CD4-positive, alpha-beta memory T cell (primary cell): ENCODE data around the gene NSUN6. TPM values are rescaled to one million over a fixed set of nuclear protein-coding genes. Genes with fewer than 3 reads are reported as not detected.
A peak's percentile ranks its signal among the peaks of the same experiment; 100 is the strongest.

Source experiments
- CTCF ChIA-PET: fragments of 350-600 bp; sonication (Branson Sonifier 250); formaldehyde crosslinking; loops from one replicate; lab custom pipeline; 2021; ENCODE audit warnings: inconsistent platforms; ENCODE audit not compliant: partially characterized antibody; lab: Charles Lee
- POLR2A ChIA-PET: fragments of 350-600 bp; sonication (Branson Sonifier 250); formaldehyde crosslinking; loops from one replicate; lab custom pipeline; 2021; ENCODE audit not compliant: partially characterized antibody; lab: Charles Lee
- DNase-seq, 5 donors: peaks; one replicate each; pipeline versions ENCODE4 v3.0.0 to v3.0.0-alpha.2; 2020 to 2022; ENCODE audit warnings: mixed read lengths in 1 of 5
- H3K27ac ChIP-seq: one replicate; pipeline ENCODE4 v1.7.0; 2013; ENCODE audit warnings: low read depth, low read length
- H3K27me3 ChIP-seq: 2 replicates; pipeline ENCODE4 v1.7.0; 2013; ENCODE audit warnings: mild to moderate bottlenecking, low read length, moderate library complexity; ENCODE audit not compliant: insufficient read depth
- H3K36me3 ChIP-seq: 2 replicates; pipeline ENCODE4 v1.7.0; 2013; ENCODE audit warnings: mild to moderate bottlenecking, low read length, moderate library complexity; ENCODE audit not compliant: insufficient read depth
- H3K4me1 ChIP-seq: 2 replicates; pipeline ENCODE4 v1.7.0; 2013; ENCODE audit warnings: mild to moderate bottlenecking, low read length, moderate library complexity; ENCODE audit not compliant: insufficient read depth
- H3K4me3 ChIP-seq, 2 donors: one replicate each; pipeline ENCODE4 v1.7.0; 2013; ENCODE audit warnings: low read length in 2 of 2, mild to moderate bottlenecking in 1 of 2
- H3K9me3 ChIP-seq, 2 donors: one replicate each; pipeline ENCODE4 v1.7.0; 2013; ENCODE audit warnings: low read length in 2 of 2, control low read depth in 1 of 2; ENCODE audit not compliant: control insufficient read depth in 1 of 2
- H3K27ac Mint-ChIP-seq, 7 donors: one replicate each; pipeline ENCODE4 v1.8.0; 2020 to 2021; ENCODE audit warnings: mixed read lengths in 7 of 7, mild to moderate bottlenecking in 6 of 7, inconsistent platforms in 3 of 7, moderate library complexity in 3 of 7
- H3K27me3 Mint-ChIP-seq, 2 donors: one replicate each; pipeline ENCODE4 v1.8.0; 2020 to 2021; ENCODE audit warnings: mixed read lengths in 2 of 2
- H3K36me3 Mint-ChIP-seq, 2 donors: one replicate each; pipeline ENCODE4 v1.8.0; 2020 to 2021; ENCODE audit warnings: mixed read lengths in 2 of 2, inconsistent platforms in 1 of 2, mild to moderate bottlenecking in 1 of 2
- H3K4me1 Mint-ChIP-seq, 4 donors: one replicate each; pipeline ENCODE4 v1.8.0; 2020 to 2021; ENCODE audit warnings: mixed read lengths in 4 of 4, mild to moderate bottlenecking in 1 of 4
- H3K4me3 Mint-ChIP-seq, 8 donors: one replicate each; pipeline ENCODE4 v1.8.0; 2020 to 2021; ENCODE audit warnings: mixed read lengths in 8 of 8, mild to moderate bottlenecking in 7 of 8, moderate library complexity in 6 of 8, inconsistent platforms in 3 of 8
- H3K9me3 Mint-ChIP-seq, 8 donors: one replicate each; pipeline ENCODE4 v1.8.0; 2020 to 2021; ENCODE audit warnings: mixed read lengths in 8 of 8, mild to moderate bottlenecking in 5 of 8, inconsistent platforms in 3 of 8, moderate library complexity in 1 of 8
- intact Hi-C: fragments of 100-400 bp; cut with micrococcal nuclease; formaldehyde crosslinking; loops from one replicate; pipeline ENCODE4 v1.15.1; 2023
- polyA plus RNA-seq, 2 donors: library from polyadenylated mRNA; unstranded; fragments of 300-500 nt; fragmentation: Illumina TruSeq; gene quantifications; one replicate each; pipeline ENCODE4 v1.2.3, GENCODE V29; 2021
- total RNA-seq, 2 experiments: library from RNA; stranded (reverse); gene quantifications; one replicate each; pipeline ENCODE4 v1.2.3, GENCODE V29; 2021

NSUN6 gene, protein sequence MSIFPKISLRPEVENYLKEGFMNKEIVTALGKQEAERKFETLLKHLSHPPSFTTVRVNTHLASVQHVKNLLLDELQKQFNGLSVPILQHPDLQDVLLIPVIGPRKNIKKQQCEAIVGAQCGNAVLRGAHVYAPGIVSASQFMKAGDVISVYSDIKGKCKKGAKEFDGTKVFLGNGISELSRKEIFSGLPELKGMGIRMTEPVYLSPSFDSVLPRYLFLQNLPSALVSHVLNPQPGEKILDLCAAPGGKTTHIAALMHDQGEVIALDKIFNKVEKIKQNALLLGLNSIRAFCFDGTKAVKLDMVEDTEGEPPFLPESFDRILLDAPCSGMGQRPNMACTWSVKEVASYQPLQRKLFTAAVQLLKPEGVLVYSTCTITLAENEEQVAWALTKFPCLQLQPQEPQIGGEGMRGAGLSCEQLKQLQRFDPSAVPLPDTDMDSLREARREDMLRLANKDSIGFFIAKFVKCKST
- total RNA-seq = 10 to 100 TPM; 41.6 to 43.4 TPM
- polyA plus RNA-seq = 10 to 100 TPM in 1 of 2 donors, 1 to 10 TPM in 1; 5.5 to 10.6 TPM

DNA sequence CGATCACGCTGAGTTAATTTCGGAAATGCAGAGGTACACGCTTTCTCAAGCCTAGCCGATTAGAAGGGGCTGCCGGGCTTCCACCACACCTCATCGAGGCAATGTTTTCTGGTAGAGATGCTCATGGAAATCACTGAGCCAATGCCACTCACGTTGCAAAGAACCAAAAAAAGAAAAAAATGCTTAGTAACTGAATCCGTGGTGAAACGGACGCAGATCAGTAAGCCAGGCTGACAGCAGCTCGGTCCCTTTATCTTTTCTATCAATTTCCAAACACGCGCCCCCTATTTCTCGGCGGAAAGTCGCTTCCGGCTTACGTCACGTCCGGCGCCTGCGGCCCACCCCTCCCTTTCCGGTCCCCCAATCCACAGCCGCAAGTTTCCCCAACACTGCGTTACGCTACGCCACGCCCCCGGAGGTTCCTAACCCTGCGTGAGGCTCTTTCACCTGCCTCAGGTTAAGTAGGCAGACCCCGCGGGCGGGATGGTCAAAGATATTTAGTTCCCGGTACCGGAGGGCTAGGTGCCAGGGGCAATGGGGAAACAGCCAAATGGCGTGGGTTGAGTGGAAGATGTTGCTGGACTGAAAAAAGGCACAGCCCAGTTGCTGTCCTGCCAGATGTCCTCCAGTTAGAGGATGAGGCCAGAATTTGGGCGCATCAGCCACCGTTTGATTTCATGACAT lies at the start of gene NSUN6:
Gene NSUN6, minus strand, starts transcription at position 264 of the 684 bp plus-strand sequence. CDS start 384 bp downstream, outside the sequence.
- H3K4me3 ChIP-seq = peak within 1 kb of the TSS; percentile 77 to 88
- intact Hi-C loops = loop anchor here (1.0 to 10.0 kb wide), 4 partner anchors 8 to 1627 kb away; partner anchors contain the start of genes ARL5B and STAM
- H3K4me1 ChIP-seq = peaks cover 39% of the 10 kb centered on the region
- Mint-ChIP-seq H3K4me1 (peaks cover 27 to 62% (median 36%) of the 10 kb centered on the region in 4 donors), H3K36me3 (peaks cover 4 to 33% of the 10 kb centered on the region in 2 donors), H3K4me3 (peak within 1 kb of the TSS; percentile 93 to 99 (median 98)), H3K27me3 (peaks cover 0 to 2% of the 10 kb centered on the region in 2 donors), H3K9me3 (no peaks in the 10 kb centered on the region), H3K27ac (peak within 1 kb of the TSS; percentile 96 to 100 (median 98))
- DNase-seq = peak; percentile 94 to 95 (median 95)
- H3K27ac ChIP-seq = peak within 1 kb of the TSS; percentile 89
- H3K36me3 ChIP-seq = no peaks in the 10 kb centered on the region
- H3K9me3 ChIP-seq = no peaks in the 10 kb centered on the region
- no peaks in the 10 kb centered on the region for H3K27me3 ChIP-seq
- POLR2A ChIA-PET = interaction anchor here (1.0 kb wide), 2 partner anchors 9 to 17 kb away, joined by 3 read pairs; no protein-coding TSS in a partner anchor
- CTCF ChIA-PET = no interaction called here

GRCh38 chr10:18699849-18700840 lies 48.8 kb upstream of the NSUN6 start:
- Mint-ChIP-seq H3K4me3 (no peak overlapping the region), H3K9me3 (no peaks in the 10 kb centered on the region), H3K4me1 (peaks cover 0 to 7% (median 3%) of the 10 kb centered on the region in 4 donors), H3K36me3 (no peaks in the 10 kb centered on the region), H3K27ac (no peak overlapping the region), H3K27me3 (no peaks in the 10 kb centered on the region)
- DNase-seq = no peak
- H3K4me3 ChIP-seq = no peak overlapping the region
- CTCF ChIA-PET = no interaction called here
- no peaks in the 10 kb centered on the region for H3K27me3 ChIP-seq
- no peaks in the 10 kb centered on the region for H3K9me3 ChIP-seq
- intact Hi-C loops = no loop called here
- H3K36me3 ChIP-seq = no peaks in the 10 kb centered on the region
- POLR2A ChIA-PET = no interaction called here
- no peak overlapping the region for H3K27ac ChIP-seq
- no peaks in the 10 kb centered on the region for H3K4me1 ChIP-seq

DNA sequence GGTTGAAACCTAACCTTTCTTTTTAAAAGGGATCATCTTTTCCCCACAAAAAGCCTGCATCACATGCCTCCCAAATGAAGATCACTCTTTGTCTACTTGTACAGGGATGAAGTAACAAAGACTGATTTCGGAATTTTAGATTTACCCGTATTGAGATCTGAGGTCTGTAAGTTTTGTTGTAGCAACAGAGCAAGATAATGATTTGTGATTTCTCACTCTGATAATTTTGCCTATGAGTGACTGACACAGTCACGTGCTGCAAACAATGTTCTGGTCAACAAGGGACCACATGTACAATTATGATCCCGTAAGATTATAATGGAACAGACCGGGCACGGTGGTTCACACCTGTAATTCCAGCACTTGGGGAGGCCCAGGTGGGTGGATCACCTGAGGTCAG lies 39.2 kb upstream of the NSUN6 start:
- H3K4me3 ChIP-seq = no peak overlapping the region
- no peaks in the 10 kb centered on the region for H3K9me3 ChIP-seq
- POLR2A ChIA-PET = no interaction called here
- H3K4me1 Mint-ChIP-seq = peaks cover 0 to 1% (median 0%) of the 10 kb centered on the region in 4 donors
- no peak overlapping the region for H3K27ac Mint-ChIP-seq
- H3K27ac ChIP-seq = no peak overlapping the region
- intact Hi-C loops = no loop called here
- DNase-seq = no peak
- H3K36me3 Mint-ChIP-seq = no peaks in the 10 kb centered on the region
- H3K36me3 ChIP-seq = no peaks in the 10 kb centered on the region
- H3K4me1 ChIP-seq = no peaks in the 10 kb centered on the region
- CTCF ChIA-PET = no interaction called here
- H3K27me3 ChIP-seq = no peaks in the 10 kb centered on the region
- H3K4me3 Mint-ChIP-seq = no peak overlapping the region
- peaks cover 0 to 1% (median 0%) of the 10 kb centered on the region in 8 donors for H3K9me3 Mint-ChIP-seq
- peaks cover 0 to 2% of the 10 kb centered on the region in 2 donors for H3K27me3 Mint-ChIP-seq

DNA sequence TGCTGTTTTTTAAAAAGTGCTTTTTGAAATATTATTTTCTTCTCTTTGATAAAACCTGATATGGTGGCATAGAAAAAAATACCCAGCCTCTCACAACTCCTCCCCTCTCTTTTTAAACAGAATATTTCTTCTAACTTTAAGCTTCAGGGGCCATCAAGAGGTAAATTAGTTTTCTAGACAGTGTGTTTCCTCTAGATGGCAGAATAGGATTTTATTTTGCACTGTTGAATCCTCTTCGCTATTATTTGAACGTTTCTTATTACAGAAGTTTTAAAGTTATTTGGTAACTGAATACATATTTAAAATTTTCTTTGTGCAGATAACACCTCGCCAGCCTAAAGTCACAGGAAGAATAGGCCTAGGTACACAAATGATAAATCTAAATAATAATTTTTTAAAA lies 38.1 kb upstream of the NSUN6 start:
- no peak for DNase-seq
- intact Hi-C loops = no loop called here

GRCh38 chr10:18687706-18688105 lies 36.3 kb upstream of the NSUN6 start:
- Histone ChIP-seq H3K27ac (no peak overlapping the region), H3K4me3 (no peak overlapping the region), H3K4me1 (no peaks in the 10 kb centered on the region), H3K36me3 (no peaks in the 10 kb centered on the region), H3K9me3 (no peaks in the 10 kb centered on the region), H3K27me3 (no peaks in the 10 kb centered on the region)
- CTCF ChIA-PET = no interaction called here
- Mint-ChIP-seq H3K9me3 (no peaks in the 10 kb centered on the region), H3K36me3 (no peaks in the 10 kb centered on the region), H3K27me3 (peaks cover 0 to 2% of the 10 kb centered on the region in 2 donors), H3K27ac (no peak overlapping the region), H3K4me3 (no peak overlapping the region), H3K4me1 (peaks cover 0 to 7% (median 3%) of the 10 kb centered on the region in 4 donors)
- POLR2A ChIA-PET = no interaction called here
- intact Hi-C loops = no loop called here
- DNase-seq = no peak

More for the DNA sequence above, 38.1 kb upstream of the NSUN6 start:
- Histone ChIP-seq H3K27me3 (no peaks in the 10 kb centered on the region), H3K4me3 (no peak overlapping the region), H3K36me3 (no peaks in the 10 kb centered on the region), H3K9me3 (no peaks in the 10 kb centered on the region), H3K4me1 (no peaks in the 10 kb centered on the region), H3K27ac (no peak overlapping the region)
- H3K27ac Mint-ChIP-seq = no peak overlapping the region
- peaks cover 0 to 2% of the 10 kb centered on the region in 2 donors for H3K27me3 Mint-ChIP-seq
- H3K9me3 Mint-ChIP-seq = peaks cover 0 to 1% (median 0%) of the 10 kb centered on the region in 8 donors
- H3K36me3 Mint-ChIP-seq = no peaks in the 10 kb centered on the region
- H3K4me1 Mint-ChIP-seq = peaks cover 0 to 6% (median 2%) of the 10 kb centered on the region in 4 donors
- ChIA-PET CTCF (interaction anchor here (0.7 kb wide), 1 partner anchor 18 kb away, joined by 3 read pairs; no protein-coding TSS in a partner anchor), POLR2A (no interaction called here)
- no peak overlapping the region for H3K4me3 Mint-ChIP-seq

- H3K27me3 Mint-ChIP-seq = peaks cover 0 to 2% of the 10 kb centered on the region in 2 donors
- no peak for DNase-seq
- H3K4me3 Mint-ChIP-seq = no peak overlapping the region
- H3K36me3 Mint-ChIP-seq = peaks cover 0 to 4% of the 10 kb centered on the region in 2 donors
- POLR2A ChIA-PET = no interaction called here
- no peaks in the 10 kb centered on the region for H3K9me3 Mint-ChIP-seq
- Histone ChIP-seq H3K4me3 (no peak overlapping the region), H3K4me1 (no peaks in the 10 kb centered on the region), H3K9me3 (no peaks in the 10 kb centered on the region), H3K36me3 (no peaks in the 10 kb centered on the region), H3K27ac (no peak overlapping the region), H3K27me3 (no peaks in the 10 kb centered on the region)
- no peak overlapping the region for H3K27ac Mint-ChIP-seq
- intact Hi-C loops = no loop called here
- CTCF ChIA-PET = no interaction called here
- peaks cover 0 to 9% (median 6%) of the 10 kb centered on the region in 4 donors for H3K4me1 Mint-ChIP-seq
These were observed 35.8 kb upstream of the NSUN6 start for GRCh38 chr10:18687195-18687594.
